ENCODE results near the gene RPA1.
"Not testable (repeated sequence)": the region's sequence is repeated elsewhere in the genome, so short reads cannot be mapped to it uniquely, and the experiment has no call there.

Gene RPA1

GRCh38 chr17:1843947-1844346, 14.1 kb downstream of the RPA1 start:
- Histone ChIP-seq H3K4me3 (ENCODE audit: low read depth, low read length) (no peak overlapping the region), H3K27me3 (ENCODE audit: insufficient read depth, low read depth, severe bottlenecking) (no peaks in the 10 kb centered on the region), H3K27ac (no peak overlapping the region), H3K9me3 (ENCODE audit: severe bottlenecking) (no peaks in the 10 kb centered on the region), H3K36me3 (peaks cover 65% of the 10 kb centered on the region)
- no peak for TF ChIP-seq CTCF (IDR thresholded peaks at IDR 0.05; ENCODE audit: low read depth, low read length)
- no peak for DNase-seq

GRCh38 chr17:1847191-1847590, 17.4 kb downstream of the RPA1 start:
- H3K4me3 ChIP-seq (ENCODE audit: low read depth, low read length) = no peak overlapping the region
- no peak overlapping the region for H3K27ac ChIP-seq
- no peak for DNase-seq
- H3K27me3 ChIP-seq (ENCODE audit: insufficient read depth, low read depth, severe bottlenecking) = no peaks in the 10 kb centered on the region
- H3K9me3 ChIP-seq (ENCODE audit: severe bottlenecking) = no peaks in the 10 kb centered on the region
- no peak for TF ChIP-seq CTCF (IDR thresholded peaks at IDR 0.05; ENCODE audit: low read depth, low read length)
- H3K36me3 ChIP-seq = peaks cover 83% of the 10 kb centered on the region

GRCh38 chr17:1852327-1852726, 22.5 kb downstream of the RPA1 start:
- no peak overlapping the region for H3K27ac ChIP-seq
- DNase-seq = no peak
- no peaks in the 10 kb centered on the region for H3K27me3 ChIP-seq (ENCODE audit: insufficient read depth, low read depth, severe bottlenecking)
- H3K36me3 ChIP-seq = peaks cover 75% of the 10 kb centered on the region
- H3K9me3 ChIP-seq (ENCODE audit: severe bottlenecking) = no peaks in the 10 kb centered on the region
- TF ChIP-seq CTCF (IDR thresholded peaks at IDR 0.05; ENCODE audit: low read depth, low read length) = no peak
- no peak overlapping the region for H3K4me3 ChIP-seq (ENCODE audit: low read depth, low read length)

- no peak overlapping the region for H3K4me3 ChIP-seq (ENCODE audit: low read depth, low read length)
- H3K27ac ChIP-seq = no peak overlapping the region
- TF ChIP-seq CTCF (IDR thresholded peaks at IDR 0.05; ENCODE audit: low read depth, low read length) = no peak
- H3K9me3 ChIP-seq (ENCODE audit: severe bottlenecking) = no peaks in the 10 kb centered on the region
- DNase-seq = no peak
- no peaks in the 10 kb centered on the region for H3K27me3 ChIP-seq (ENCODE audit: insufficient read depth, low read depth, severe bottlenecking)
- H3K36me3 ChIP-seq = peaks cover 61% of the 10 kb centered on the region
Measured at GRCh38 chr17:1853698-1854097, 23.9 kb downstream of the RPA1 start.

GRCh38 chr17:1856462-1856861, 26.7 kb downstream of the RPA1 start:
- not testable (repeated sequence) for H3K9me3 ChIP-seq (ENCODE audit: severe bottlenecking); H3K27me3 ChIP-seq (ENCODE audit: insufficient read depth, low read depth, severe bottlenecking); H3K4me3 ChIP-seq (ENCODE audit: low read depth, low read length); DNase-seq; H3K27ac ChIP-seq
- peaks cover 67% of the 10 kb centered on the region for H3K36me3 ChIP-seq

GRCh38 chr17:1860978-1861377, 31.2 kb downstream of the RPA1 start:
- Histone ChIP-seq H3K9me3 (ENCODE audit: severe bottlenecking) (no peaks in the 10 kb centered on the region), H3K27me3 (ENCODE audit: insufficient read depth, low read depth, severe bottlenecking) (no peaks in the 10 kb centered on the region), H3K27ac (no peak overlapping the region), H3K4me3 (ENCODE audit: low read depth, low read length) (no peak overlapping the region), H3K36me3 (peaks cover 45% of the 10 kb centered on the region)
- no peak for TF ChIP-seq CTCF (IDR thresholded peaks at IDR 0.05; ENCODE audit: low read depth, low read length)
- no peak for DNase-seq
